Pons (tissue), 1 donor: ENCODE measurements around the gene IKZF2.
A peak's percentile ranks its signal among the peaks of the same experiment; 100 is the strongest.

ENCODE experiments used
- DNase-seq: peaks from one replicate; pipeline ENCODE4 v3.0.0-alpha.2; 2016; ENCODE audit warnings: low spot score

The IKZF2 gene

GRCh38 chr2:213152065-213152794 lies 818 bp upstream of the IKZF2 start:
- DNase-seq = peak; percentile 64

- peak; percentile 53 for DNase-seq
Measured at GRCh38 chr2:213150315-213151097, 906 bp downstream of the IKZF2 start.

GRCh38 chr2:213149949-213150314 lies 1.5 kb downstream of the IKZF2 start:
- no peak for DNase-seq

DNA sequence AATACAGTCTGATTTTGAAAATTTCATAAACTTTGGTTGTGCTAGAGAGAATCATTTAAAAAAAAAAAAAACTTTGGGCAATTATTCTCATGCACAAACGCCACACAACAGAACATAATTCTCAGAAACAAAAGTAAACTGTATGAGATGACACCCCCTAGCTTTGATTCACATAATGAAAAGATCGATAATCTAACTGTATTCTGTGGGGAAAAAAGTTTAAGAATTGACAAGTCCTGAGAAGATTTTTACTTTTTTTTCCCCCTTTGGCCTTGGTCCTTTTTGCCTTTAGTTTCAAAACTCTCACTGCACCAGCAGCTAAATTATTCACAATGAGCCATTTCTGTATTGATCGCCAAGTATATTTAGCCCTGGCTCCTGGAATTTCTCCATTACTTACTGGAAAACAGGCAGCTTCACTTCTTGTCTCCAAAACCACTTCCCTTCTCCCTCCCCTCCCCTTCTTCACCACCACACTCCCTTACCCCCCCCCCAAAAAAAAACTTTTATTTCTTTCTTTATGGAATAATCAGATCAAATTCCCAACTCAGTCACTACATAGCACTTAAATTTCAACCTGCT lies 2.0 kb downstream of the IKZF2 start:
- peak; percentile 52 for DNase-seq

DNA sequence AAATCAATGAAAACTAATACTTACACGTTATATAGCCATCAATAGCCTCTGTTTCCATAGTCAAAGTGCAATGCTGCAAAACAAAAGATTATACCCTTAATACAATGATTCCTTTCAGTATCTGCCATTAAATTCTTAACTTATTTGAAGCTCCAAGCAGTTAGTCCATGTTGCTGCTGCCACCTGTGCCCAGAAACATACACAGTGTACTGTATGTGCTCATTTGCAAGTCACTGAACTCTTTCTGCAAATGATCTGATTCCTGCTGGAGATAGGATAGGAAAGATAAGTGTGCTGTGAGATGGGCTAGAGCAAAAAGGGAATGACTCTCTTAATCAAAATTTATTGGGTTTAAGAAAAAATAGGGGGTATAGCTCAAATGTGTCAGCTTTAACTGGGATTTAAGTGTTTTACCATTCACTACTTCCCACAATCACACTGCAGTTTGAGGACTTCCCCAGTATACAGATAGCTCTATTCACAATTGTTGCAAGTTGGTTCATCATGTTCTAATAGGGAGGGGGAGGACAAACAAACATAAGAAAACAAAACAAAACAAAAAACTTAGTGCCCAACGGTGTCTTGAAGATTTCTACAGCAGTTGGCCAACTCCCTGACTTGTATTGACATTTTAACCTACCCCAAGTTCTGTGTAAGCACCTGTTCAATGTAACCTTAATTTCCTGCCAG lies 2.7 kb downstream of the IKZF2 start:
- DNase-seq = peak; percentile 88

DNA sequence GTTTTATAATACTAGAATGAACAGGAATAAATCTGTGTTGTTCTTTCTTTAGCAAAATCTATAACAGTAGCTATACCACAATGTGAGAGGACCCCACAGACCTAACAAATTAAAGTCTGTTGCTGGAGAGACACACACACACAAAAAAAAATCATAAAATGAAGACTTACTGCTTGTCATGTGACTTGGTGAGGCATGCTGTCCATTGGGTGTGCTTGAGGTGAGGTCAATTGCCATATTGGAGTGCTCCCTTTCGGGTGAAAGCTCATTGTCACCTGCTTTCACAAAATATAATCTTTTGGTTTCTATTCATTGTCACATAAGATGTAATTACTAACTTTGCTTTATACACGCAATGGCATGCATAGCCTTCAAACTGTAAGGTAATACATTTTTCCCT lies 3.9 kb downstream of the IKZF2 start:
- DNase-seq = no peak

GRCh38 chr2:213145715-213146242 lies 5.6 kb downstream of the IKZF2 start:
- DNase-seq = no peak

DNA sequence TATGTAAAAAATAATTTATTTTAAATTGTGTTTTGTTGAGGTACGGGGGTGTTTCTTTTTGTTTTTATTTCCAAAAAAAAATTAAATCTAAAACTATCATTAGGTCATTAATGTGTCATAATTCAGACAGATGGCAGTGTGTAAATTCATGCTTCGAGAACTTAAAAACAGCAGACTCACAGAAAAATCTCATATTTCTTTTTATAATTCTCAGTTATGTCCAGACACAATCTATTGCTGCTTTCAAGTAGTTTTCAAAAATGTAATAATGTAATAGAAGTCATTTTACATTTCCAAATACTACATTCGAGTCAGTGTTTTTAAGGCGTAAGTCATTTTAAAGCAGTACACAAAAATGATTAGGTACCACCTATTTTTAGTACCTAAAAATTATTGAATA lies 14.3 kb downstream of the IKZF2 start:
- no peak for DNase-seq

- peak; percentile 83 for DNase-seq
Measured at GRCh38 chr2:213129311-213129710, 22.1 kb downstream of the IKZF2 start.

DNA sequence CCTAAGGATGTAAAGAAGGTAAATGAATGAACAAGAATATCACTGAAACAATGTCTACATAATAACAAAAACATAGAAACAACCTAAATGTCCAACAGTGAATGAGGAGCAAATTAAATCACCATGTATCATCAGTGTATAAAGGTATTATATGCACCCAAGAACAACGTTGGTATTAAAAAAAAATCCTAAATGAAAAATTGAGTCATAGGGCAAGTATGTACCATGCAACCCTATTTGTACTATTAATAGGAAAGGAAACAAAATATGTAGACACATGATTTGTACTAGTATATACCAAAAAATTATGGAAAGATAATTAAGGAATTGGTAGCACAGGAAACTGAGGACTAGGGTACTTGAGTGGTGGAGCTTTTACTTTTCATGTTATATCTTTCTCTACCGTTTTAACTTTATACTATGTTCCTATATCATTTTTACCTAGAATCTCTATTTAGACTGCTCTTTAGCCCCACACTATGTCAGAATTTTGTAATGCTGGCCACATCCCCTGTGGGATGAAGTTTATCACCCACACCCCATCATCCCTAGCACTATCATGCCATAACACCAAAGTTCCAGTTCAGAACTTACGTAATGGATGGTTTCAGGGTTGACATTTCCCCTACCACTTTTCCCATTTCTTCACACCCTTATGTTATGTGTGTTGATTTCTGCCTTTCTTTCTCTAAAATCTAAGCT lies 25.6 kb downstream of the IKZF2 start:
- no peak for DNase-seq

DNA sequence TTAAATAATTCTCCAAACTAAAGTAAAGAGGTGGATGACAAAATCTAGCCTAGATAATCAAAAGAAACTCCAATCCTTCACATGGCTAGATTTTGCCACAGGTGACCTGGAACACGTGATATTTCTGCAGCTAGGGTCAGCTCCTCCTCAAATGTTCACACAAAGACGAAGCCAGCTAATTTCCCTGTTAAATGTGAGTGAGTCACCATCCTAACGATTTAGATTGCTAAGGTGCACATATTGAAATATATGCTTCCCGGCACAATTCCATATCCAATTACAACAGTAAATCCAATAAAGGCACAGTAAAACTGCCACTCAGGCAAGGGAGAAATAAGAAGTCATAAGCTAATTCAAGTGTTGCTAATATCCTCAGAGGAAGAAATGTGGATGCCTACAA lies 28.7 kb downstream of the IKZF2 start:
- DNase-seq = no peak

DNA sequence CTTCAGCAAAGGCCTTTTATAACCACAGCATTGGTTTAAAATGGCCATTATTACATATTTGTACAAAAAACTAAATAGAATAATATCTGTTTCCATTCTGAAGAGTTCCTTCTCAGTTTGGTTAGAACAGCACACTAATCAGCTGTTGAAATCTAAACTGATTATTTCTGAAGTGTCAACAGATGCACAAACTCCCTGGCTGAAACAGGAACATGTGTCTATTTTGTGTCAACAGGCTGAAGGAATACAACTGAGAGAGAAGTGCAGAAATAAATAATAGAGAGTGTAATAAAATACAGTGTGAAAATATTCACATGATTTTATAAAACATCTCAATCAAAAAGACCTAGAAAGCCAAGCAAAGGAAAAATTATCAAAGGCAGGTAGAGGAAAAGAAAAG lies 29.7 kb downstream of the IKZF2 start:
- DNase-seq = no peak

- DNase-seq = no peak
Measured at GRCh38 chr2:213119061-213119809, 32.2 kb downstream of the IKZF2 start.

DNA sequence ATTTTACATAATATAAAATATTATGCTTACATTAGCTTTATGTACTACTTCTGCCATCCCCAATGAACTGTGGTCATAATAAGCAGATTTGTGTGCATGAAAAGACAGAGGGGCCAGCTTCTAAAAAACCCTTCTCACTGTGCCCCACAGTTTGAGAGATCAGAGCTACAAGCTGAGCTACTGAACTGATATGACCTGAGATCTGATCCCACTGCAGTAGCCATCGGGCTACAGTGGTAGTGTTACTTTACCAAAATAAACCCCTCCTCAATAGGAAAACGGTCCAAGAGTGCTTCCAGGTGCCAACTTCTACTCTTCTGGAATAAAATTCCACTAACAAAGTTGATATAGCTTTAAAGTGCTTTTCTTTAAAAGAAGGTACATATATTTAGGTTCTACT lies 43.1 kb downstream of the IKZF2 start:
- no peak for DNase-seq

DNA sequence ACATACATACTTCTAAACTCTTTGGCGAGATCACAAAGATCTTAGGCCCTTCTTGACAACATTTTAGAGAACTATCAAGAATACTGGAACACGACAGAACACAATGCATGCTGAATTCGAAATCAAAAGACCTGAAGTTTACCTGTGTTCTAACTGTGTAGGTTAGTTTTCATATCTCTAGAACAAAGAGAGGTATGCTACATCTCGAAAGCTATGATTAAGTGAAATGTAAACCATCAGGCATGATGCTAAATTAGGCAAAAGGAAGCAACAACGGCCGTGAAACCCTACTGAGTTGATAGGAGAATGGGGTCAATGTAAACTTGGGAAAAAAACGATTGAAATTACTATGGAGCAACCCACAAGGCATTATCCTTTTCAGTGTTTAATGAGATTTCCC lies 43.7 kb downstream of the IKZF2 start:
- DNase-seq = no peak

DNA sequence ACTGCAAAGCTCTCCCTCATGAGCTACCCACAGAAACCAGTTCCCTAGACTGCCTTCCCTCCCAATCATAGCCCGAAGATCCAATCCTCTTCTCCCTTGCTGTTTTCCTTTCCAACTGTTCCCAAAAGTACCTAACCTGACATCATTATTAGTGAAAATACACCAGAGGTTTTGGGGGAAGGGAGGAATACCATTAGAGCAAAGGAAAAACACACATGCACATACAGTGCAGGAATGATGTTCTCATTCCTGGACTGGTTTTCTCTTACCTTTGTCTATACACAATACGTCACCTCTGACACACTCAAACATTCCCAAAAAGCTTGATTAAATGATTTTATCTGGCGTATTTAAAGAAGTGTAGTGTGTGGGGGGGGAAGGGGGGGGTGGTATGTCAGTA lies 46.2 kb downstream of the IKZF2 start:
- no peak for DNase-seq

GRCh38 chr2:213104903-213105202 lies 46.6 kb downstream of the IKZF2 start:
- DNase-seq = no peak

DNA sequence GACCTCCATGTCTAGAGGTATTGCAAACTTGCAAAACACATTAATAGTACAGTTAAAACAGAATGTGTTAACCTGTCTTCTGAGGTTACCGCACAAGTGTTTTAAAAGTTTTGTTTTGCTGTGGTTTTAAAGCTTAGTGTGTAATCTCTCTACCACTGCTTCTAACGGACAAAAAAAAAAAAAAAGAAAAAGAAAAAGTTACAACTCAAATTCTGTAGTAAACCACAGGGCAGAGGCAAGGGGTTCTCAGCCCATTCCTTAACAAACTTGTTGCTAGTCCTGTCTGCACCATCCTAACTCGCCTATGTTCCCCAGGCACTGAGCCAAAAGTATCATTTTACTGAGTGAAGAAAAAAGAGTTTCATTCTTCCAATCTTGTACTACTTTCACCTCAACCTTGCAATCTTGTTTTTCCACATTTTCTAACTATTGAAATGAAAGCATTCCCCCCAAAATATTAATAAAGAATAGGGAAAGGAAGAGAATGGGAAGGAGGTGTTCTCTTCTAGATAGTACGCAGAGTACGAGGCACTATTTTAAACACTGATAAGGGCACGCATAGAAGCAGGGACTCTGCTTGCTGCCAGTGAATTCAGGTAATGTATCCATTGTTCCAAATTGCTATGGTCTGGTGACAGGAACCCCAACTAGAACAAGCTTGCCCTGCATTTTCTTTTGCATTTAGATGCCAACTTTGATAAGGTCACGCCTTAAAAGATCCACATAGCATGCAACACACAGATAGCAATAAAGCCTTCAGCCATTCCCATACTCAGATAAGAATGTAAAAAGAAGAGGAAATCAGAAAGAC lies 47.1 kb downstream of the IKZF2 start:
- DNase-seq = no peak

DNA sequence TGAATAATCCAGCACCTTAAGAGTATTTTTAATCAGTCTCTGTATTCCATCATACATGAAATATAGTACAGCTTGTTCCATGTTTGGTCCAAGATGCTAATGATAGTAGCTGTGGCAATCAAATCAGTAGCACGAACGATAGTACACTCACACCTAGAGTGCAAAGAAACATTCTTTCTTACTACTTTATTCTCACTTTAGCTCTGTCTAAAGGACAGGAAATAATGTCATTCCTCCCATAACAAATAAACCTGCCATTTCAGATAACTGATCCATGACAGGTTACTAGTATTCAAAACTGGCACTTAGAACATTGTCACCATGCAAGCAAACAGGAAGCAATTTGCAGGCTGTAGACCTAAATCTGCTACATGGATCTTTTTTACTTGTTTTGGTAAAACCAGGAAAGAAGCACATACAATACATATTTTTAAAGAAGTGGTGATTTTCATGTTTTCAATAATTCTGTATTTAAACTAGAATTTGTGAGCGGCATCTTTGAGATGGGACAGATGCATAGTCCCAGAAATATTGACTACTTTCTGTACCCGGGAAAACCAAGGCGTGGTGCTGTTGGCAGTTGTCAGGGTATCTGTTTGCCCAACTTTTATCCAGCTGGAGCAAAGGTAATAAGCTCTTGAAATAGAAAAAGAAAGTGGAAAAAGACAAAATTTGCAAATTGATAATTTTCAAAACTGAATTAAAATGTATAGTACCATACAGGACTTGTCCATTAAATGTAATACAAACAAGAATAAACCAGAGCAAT lies 49.5 kb downstream of the IKZF2 start:
- DNase-seq = no peak

DNA sequence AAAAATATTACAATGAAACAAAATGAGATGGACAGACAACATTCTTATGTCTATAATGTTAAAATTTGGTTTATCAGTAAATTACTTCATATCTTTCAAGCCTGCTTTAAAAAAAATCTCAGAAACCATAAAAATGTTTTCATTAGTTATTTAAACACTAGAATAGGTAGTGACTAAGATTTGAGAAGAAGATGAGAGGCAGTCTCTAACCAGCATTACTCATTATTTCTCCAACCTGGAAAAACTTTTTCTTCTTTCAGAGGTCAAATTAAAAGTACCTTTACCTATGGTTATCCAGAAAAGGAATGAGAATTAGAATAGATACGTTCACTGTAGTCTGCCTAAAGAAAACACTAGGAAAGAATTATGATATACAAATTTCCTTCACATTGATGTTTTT lies 50.3 kb downstream of the IKZF2 start:
- DNase-seq = no peak
